ELF-1 (cell line): ENCODE measurements around the gene LRRK1.
A peak's percentile ranks its signal among the peaks of the same experiment; 100 is the strongest.
"Not testable (repeated sequence)": the region's sequence is repeated elsewhere in the genome, so short reads cannot be mapped to it uniquely, and the experiment has no call there.

ENCODE experiments used
- DNase-seq: peaks from one replicate; pipeline ENCODE4 v3.0.0-alpha.2; 2016; ENCODE audit warnings: low read depth, low spot score

Gene LRRK1

DNA sequence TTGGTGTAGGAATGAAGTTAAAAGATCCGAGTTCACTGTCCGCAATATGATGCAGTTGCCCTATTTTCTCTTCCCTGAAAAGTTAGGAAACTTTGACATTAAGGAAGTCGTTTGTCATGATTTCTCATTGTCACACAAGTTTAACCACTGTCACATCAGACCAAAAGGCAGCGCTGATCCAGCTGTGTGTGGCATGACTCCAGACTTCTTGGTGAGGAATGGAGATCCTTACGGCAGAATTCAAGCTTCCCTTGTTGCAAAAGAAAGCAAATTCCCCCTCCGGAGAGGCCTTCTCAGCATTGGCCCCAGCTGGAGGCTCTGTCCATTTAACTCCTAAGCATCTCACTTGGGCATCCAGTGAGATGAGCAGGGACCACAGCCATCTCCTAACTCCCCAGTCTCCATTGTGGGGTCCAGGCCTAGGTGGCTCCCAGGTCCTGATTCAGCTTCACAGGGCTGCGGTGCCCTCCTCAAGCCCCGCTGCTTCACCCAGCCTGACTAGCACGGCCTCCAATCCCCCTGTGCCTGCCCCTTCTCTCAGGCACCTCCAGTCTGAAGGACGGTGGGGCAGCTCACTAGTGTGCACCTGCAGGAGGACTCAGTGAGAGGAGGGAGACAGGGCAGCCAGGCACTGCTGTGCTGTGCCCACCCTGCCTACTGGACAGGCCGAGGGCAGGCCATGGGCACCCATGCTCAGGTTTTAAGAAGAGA, 173.2 kb downstream of the LRRK1 start:
- DNase-seq = no peak

GRCh38 chr15:101092867-101093202, 173.7 kb downstream of the LRRK1 start:
- DNase-seq = no peak

DNA sequence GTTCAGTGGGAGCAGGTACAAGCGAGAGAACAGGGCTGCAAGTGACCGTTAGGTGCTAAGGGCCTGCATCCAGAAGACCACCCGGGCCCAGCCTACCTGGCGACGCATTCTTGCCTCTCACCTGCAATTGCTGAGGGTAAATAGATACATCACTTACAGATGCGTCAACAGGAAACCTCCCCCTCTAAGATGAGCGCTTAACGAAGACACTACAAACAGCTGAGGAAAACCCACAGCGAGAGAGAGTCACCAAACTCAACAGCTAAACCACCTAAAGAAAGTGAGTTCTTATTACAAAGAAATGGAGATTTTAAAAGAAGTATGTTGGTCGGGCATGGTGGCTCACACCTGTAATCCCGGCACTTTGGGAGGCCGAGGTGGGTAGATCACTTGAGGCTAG, 174.8 kb downstream of the LRRK1 start:
- no peak for DNase-seq

DNA sequence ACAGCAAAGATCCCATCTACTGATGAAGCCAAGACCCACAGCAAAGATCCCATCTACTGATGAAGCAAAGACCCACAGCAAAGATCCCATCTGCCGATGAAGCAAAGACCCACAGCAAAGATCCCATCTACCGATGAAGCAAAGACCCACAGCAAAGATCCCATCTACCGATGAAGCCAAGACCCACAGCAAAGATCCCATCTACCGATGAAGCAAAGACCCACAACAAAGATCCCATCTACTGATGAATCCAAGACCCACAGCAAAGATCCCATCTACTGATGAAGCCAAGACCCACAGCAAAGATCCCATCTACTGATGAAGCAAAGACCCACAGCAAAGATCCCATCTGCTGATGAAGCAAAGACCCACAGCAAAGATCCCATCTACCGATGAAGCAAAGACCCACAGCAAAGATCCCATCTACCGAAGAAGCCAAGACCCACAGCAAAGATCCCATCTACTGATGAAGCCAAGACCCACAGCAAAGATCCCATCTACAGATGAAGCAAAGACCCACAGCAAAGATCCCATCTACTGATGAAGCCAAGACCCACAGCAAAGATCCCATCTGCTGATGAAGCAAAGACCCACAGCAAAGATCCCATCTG, 176.7 kb downstream of the LRRK1 start:
- DNase-seq = not testable (repeated sequence)

GRCh38 chr15:101097111-101097510, 178.0 kb downstream of the LRRK1 start:
- no peak for DNase-seq

DNA sequence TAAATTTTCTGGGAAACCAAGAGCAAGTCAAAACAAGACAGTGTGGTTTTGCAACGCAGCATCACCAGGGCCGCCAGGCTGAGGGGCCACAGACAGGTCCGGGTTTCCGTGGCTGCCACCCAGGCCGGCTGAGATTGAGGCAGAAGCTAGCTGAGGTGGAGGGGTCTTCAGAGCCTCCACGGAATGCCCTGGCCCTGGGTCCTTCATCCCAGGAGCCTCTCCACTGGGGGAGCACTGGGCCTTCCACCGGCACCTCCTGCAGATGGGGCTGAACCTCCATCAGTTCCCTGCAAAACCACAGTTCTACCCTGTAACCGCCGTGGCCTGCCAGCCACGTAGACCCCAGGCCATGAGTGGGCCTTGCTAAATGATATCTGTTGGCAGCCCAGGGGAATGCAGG, 180.0 kb downstream of the LRRK1 start:
- DNase-seq = no peak

GRCh38 chr15:101100118-101100517, 181.0 kb downstream of the LRRK1 start:
- DNase-seq = no peak

GRCh38 chr15:101100593-101101442, 181.7 kb downstream of the LRRK1 start:
- DNase-seq = no peak

GRCh38 chr15:101101676-101102075, 182.5 kb downstream of the LRRK1 start:
- DNase-seq = no peak

- DNase-seq = no peak
Observed at GRCh38 chr15:101102746-101103145, 183.6 kb downstream of the LRRK1 start.

GRCh38 chr15:101103598-101103997, 184.4 kb downstream of the LRRK1 start:
- DNase-seq = no peak

GRCh38 chr15:101104141-101104540, 185.0 kb downstream of the LRRK1 start:
- DNase-seq = no peak

- no peak for DNase-seq
Observed at GRCh38 chr15:101105059-101105891, 186.1 kb downstream of the LRRK1 start.

DNA sequence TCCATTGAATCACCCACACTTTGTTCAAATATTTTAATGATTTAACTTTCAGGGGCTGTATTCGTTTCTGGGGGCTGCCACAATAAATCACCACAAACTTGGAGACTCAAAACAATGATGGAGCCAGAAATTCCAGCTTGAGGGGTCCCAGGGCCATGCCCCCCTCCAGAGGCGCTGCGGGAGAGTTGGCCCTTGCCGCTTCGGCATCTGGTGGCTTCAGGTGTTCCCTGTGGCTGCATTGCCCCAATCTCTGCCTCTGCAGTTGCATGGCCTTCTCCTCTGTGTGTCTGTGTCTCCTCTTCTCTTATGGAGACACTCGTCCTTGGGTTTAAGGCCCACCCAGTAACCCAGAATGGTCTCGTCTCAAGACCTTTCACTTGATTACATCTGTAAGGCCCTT, 187.9 kb downstream of the LRRK1 start:
- DNase-seq = no peak

GRCh38 chr15:101107625-101108460, 188.7 kb downstream of the LRRK1 start:
- no peak for DNase-seq

DNA sequence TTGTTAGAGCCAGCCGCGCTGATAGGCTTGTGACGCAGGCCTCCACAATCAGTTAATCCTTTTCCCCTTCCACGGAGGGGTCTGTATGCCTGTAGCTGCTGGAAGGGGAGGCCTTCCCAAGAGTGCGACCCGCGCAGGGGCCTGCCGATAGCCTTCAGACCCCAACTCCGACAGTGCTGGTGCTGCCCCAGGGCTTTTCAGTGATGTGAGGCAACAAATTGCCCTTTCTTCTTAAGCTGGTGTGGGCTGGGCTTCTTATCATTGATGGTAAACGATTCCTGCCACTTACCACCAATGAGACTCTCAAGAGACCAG, 189.3 kb downstream of the LRRK1 start:
- DNase-seq = peak; percentile 85

GRCh38 chr15:101108791-101109190, 189.6 kb downstream of the LRRK1 start:
- DNase-seq = no peak

DNA sequence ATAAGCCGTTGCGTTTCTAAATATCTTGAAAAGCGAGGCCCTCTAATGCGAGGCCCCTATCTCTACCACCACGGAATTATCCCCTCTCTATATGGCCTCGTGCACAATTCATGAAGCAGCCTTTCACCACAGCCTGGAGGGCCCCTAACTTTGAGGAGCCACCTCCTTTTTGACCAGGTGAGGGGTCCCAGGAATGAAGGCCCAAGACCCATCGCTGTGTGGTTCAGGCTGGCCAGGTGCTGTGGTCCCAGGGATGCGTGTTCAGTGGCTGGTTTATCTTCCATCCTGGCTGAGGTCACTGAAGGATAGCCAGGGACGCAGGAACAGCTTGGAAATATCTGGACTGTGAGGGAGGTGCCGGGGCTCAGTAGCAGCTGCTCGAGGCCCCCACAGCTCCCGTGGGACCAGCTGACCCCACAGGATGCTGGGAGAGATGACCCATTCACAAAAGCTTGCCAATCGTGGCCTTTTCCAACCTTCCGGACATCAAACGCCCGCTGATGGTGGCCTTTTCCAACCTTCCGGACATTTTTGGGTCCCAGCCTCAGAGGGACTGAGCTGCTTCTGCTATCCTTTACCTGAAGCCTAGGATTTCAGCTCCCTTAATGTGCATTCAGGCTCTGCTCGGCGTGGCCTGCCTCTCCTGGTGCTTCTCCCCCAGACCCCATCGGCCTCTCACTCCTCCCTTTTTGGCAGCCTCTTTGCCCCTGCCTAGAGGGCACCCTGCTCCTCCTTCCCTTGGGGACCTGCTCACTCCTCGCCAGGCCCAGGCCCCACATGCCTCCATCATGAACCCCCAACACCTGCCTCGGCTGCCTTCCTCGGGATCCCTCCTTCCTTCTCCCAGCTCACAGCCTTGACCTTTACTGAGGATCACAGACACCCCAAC, 191.8 kb downstream of the LRRK1 start:
- no peak for DNase-seq

GRCh38 chr15:101111570-101112262, 192.6 kb downstream of the LRRK1 start:
- DNase-seq = no peak
